ENCODE results near the gene ZRANB1.

The ZRANB1 gene

DNA sequence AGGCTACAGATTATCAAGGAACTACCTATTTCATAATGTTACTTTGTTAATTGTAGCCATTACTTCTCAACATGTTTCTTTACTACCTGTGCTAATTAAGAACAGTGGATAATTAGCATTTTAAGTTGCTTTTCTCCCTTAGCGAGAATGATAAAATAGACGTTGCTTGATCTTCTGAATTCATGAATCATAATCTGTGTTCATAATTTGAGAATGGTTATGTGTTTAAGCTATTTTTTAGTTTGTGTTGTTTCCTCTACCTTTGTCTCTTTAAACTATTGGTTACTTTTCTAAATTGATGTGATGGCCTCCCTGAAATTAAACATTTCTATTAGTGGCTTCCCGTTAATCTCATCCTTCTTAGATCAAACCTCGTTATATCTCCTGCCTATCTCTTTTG is at the start of gene ZRANB1:
TSS of gene ZRANB1 (plus strand) at position 301 of the 400 bp plus-strand sequence. CDS start 371 bp downstream, outside the sequence.
- H3K4me1 ChIP-seq (ENCODE audit: control insufficient read depth in 5 of 5, insufficient read depth in 5 of 5, low read length in 5 of 5) = peaks cover 0 to 35% (median 27%) of the 10 kb centered on the region in 5 donors
- no peak within 1 kb of the TSS for H3K9ac ChIP-seq (ENCODE audit: low read length in 5 of 5)
- H3K27ac ChIP-seq (ENCODE audit: low read depth, low read length) = no peak within 1 kb of the TSS
- H3K9me3 ChIP-seq (ENCODE audit: control insufficient read depth in 5 of 5, low read length in 5 of 5) = no peaks in the 10 kb centered on the region
- H3K36me3 ChIP-seq (ENCODE audit: control insufficient read depth in 5 of 5, insufficient read depth in 5 of 5, low read length in 5 of 5) = peaks cover 0 to 5% (median 3%) of the 10 kb centered on the region in 5 donors
- peak within 1 kb of the TSS in 1 of 5 donors; percentile 7 for H3K4me3 ChIP-seq (ENCODE audit: low read depth in 1 of 5, low read length in 5 of 5)
- H3K27me3 ChIP-seq (ENCODE audit: control insufficient read depth in 5 of 5, insufficient read depth in 4 of 5, low read length in 5 of 5) = no peaks in the 10 kb centered on the region

GRCh38 chr10:124892905-124893304 is 49.0 kb upstream of the ZRANB1 start:
- no peak overlapping the region for H3K4me3 ChIP-seq (ENCODE audit: low read depth in 1 of 5, low read length in 5 of 5)
- H3K27ac ChIP-seq (ENCODE audit: low read depth, low read length) = no peak overlapping the region
- H3K4me1 ChIP-seq (ENCODE audit: control insufficient read depth in 5 of 5, insufficient read depth in 5 of 5, low read length in 5 of 5) = no peaks in the 10 kb centered on the region
- H3K27me3 ChIP-seq (ENCODE audit: control insufficient read depth in 5 of 5, insufficient read depth in 4 of 5, low read length in 5 of 5) = peaks cover 0 to 2% (median 0%) of the 10 kb centered on the region in 5 donors
- no peaks in the 10 kb centered on the region for H3K9me3 ChIP-seq (ENCODE audit: control insufficient read depth in 5 of 5, low read length in 5 of 5)
- no peaks in the 10 kb centered on the region for H3K36me3 ChIP-seq (ENCODE audit: control insufficient read depth in 5 of 5, insufficient read depth in 5 of 5, low read length in 5 of 5)
- H3K9ac ChIP-seq (ENCODE audit: low read length in 5 of 5) = no peak overlapping the region

DNA sequence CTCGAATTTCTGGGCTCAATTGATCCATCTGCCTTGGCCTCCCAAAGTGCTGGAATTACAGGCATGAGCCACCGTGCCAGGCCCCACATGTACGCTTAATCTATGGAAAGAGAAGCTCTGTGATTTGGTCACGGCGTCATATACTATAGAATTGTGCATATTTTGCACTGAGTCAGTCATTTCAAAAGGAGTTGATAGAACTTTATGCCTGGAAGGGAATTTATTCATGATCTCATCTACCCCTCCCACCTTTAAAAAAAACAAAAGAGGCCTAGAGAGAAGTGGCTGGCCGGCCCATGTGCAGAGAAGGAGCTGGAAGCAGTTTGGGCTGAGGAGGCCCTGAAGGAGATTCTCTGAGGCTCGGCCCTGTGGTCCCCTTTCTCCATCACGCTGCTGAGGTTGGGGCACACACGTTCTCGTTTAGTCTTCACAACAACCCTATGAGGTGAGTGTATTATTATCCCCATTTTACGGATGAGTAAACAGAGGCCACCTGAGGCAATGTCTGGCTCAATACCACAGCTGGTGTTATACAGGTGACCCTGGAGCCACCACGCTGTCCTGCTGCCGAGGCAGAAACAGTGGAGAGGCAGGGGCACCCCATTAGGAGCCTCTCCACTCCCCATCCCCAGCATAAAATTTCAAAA is 47.2 kb upstream of the ZRANB1 start:
- H3K27ac ChIP-seq (ENCODE audit: low read depth, low read length) = no peak overlapping the region
- peaks cover 0 to 6% (median 2%) of the 10 kb centered on the region in 5 donors for H3K27me3 ChIP-seq (ENCODE audit: control insufficient read depth in 5 of 5, insufficient read depth in 4 of 5, low read length in 5 of 5)
- no peaks in the 10 kb centered on the region for H3K36me3 ChIP-seq (ENCODE audit: control insufficient read depth in 5 of 5, insufficient read depth in 5 of 5, low read length in 5 of 5)
- no peak overlapping the region for H3K4me3 ChIP-seq (ENCODE audit: low read depth in 1 of 5, low read length in 5 of 5)
- no peak overlapping the region for H3K9ac ChIP-seq (ENCODE audit: low read length in 5 of 5)
- H3K9me3 ChIP-seq (ENCODE audit: control insufficient read depth in 5 of 5, low read length in 5 of 5) = no peaks in the 10 kb centered on the region
- no peaks in the 10 kb centered on the region for H3K4me1 ChIP-seq (ENCODE audit: control insufficient read depth in 5 of 5, insufficient read depth in 5 of 5, low read length in 5 of 5)

DNA sequence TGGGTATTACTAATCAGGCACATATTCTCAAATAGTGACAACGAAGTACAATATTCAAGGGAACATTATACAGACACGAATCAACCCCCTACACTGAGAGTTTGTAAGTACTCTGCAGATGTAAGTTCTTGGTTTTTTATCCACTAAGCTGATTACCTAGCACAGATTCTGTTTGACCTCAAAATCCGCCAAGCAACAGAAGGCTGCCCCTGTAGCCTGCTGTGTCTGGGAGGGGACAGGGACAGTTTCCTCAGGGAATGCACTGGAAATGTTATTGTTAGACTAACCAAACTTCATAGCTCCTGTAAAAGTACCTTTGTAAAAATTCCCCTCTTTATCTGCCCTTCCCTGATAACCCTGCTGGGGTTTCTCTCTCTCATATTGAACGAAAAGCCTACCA is 45.2 kb upstream of the ZRANB1 start:
- Histone ChIP-seq H3K27me3 (ENCODE audit: control insufficient read depth in 5 of 5, insufficient read depth in 4 of 5, low read length in 5 of 5) (peaks cover 0 to 6% (median 2%) of the 10 kb centered on the region in 5 donors), H3K4me3 (ENCODE audit: low read depth in 1 of 5, low read length in 5 of 5) (no peak overlapping the region), H3K4me1 (ENCODE audit: control insufficient read depth in 5 of 5, insufficient read depth in 5 of 5, low read length in 5 of 5) (no peaks in the 10 kb centered on the region), H3K9ac (ENCODE audit: low read length in 5 of 5) (no peak overlapping the region), H3K27ac (ENCODE audit: low read depth, low read length) (no peak overlapping the region), H3K36me3 (ENCODE audit: control insufficient read depth in 5 of 5, insufficient read depth in 5 of 5, low read length in 5 of 5) (no peaks in the 10 kb centered on the region), H3K9me3 (ENCODE audit: control insufficient read depth in 5 of 5, low read length in 5 of 5) (no peaks in the 10 kb centered on the region)

- Histone ChIP-seq H3K9me3 (ENCODE audit: control insufficient read depth in 5 of 5, low read length in 5 of 5) (no peaks in the 10 kb centered on the region), H3K27ac (ENCODE audit: low read depth, low read length) (no peak overlapping the region), H3K36me3 (ENCODE audit: control insufficient read depth in 5 of 5, insufficient read depth in 5 of 5, low read length in 5 of 5) (no peaks in the 10 kb centered on the region), H3K27me3 (ENCODE audit: control insufficient read depth in 5 of 5, insufficient read depth in 4 of 5, low read length in 5 of 5) (peaks cover 0 to 6% (median 2%) of the 10 kb centered on the region in 5 donors), H3K4me1 (ENCODE audit: control insufficient read depth in 5 of 5, insufficient read depth in 5 of 5, low read length in 5 of 5) (peaks cover 0 to 2% (median 0%) of the 10 kb centered on the region in 5 donors), H3K9ac (ENCODE audit: low read length in 5 of 5) (no peak overlapping the region), H3K4me3 (ENCODE audit: low read depth in 1 of 5, low read length in 5 of 5) (no peak overlapping the region)
These were observed 43.5 kb upstream of the ZRANB1 start for GRCh38 chr10:124898471-124898870.

DNA sequence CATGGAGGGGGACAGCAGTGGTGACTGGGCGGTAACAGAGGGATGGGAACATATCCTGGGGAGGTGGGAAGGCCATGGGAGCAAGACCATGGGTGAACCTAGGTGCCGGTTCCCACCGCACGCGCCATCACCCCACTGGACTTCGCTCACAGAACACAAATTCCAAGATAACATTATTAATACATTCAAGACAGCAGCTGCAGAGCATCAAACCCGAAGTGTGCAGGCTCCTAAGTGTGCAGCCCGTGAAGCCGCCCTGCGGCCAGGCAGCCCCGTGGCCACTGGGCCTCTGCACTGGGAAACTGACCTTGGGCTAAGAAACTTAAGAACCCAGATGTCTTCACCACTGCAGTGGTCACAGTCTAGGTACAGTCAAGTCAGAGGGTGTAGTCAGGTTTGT is 42.8 kb upstream of the ZRANB1 start:
- Histone ChIP-seq H3K4me3 (ENCODE audit: low read depth in 1 of 5, low read length in 5 of 5) (no peak overlapping the region), H3K27ac (ENCODE audit: low read depth, low read length) (no peak overlapping the region), H3K9me3 (ENCODE audit: control insufficient read depth in 5 of 5, low read length in 5 of 5) (no peaks in the 10 kb centered on the region), H3K9ac (ENCODE audit: low read length in 5 of 5) (no peak overlapping the region), H3K27me3 (ENCODE audit: control insufficient read depth in 5 of 5, insufficient read depth in 4 of 5, low read length in 5 of 5) (peaks cover 0 to 6% (median 2%) of the 10 kb centered on the region in 5 donors), H3K4me1 (ENCODE audit: control insufficient read depth in 5 of 5, insufficient read depth in 5 of 5, low read length in 5 of 5) (peaks cover 0 to 2% (median 0%) of the 10 kb centered on the region in 5 donors), H3K36me3 (ENCODE audit: control insufficient read depth in 5 of 5, insufficient read depth in 5 of 5, low read length in 5 of 5) (no peaks in the 10 kb centered on the region)

GRCh38 chr10:124902462-124902861 is 39.5 kb upstream of the ZRANB1 start:
- peaks cover 0 to 6% (median 2%) of the 10 kb centered on the region in 5 donors for H3K27me3 ChIP-seq (ENCODE audit: control insufficient read depth in 5 of 5, insufficient read depth in 4 of 5, low read length in 5 of 5)
- peaks cover 0 to 2% (median 0%) of the 10 kb centered on the region in 5 donors for H3K4me1 ChIP-seq (ENCODE audit: control insufficient read depth in 5 of 5, insufficient read depth in 5 of 5, low read length in 5 of 5)
- H3K36me3 ChIP-seq (ENCODE audit: control insufficient read depth in 5 of 5, insufficient read depth in 5 of 5, low read length in 5 of 5) = no peaks in the 10 kb centered on the region
- H3K9me3 ChIP-seq (ENCODE audit: control insufficient read depth in 5 of 5, low read length in 5 of 5) = no peaks in the 10 kb centered on the region
- H3K27ac ChIP-seq (ENCODE audit: low read depth, low read length) = no peak overlapping the region
- no peak overlapping the region for H3K9ac ChIP-seq (ENCODE audit: low read length in 5 of 5)
- no peak overlapping the region for H3K4me3 ChIP-seq (ENCODE audit: low read depth in 1 of 5, low read length in 5 of 5)

- Histone ChIP-seq H3K9me3 (ENCODE audit: control insufficient read depth in 5 of 5, low read length in 5 of 5) (no peaks in the 10 kb centered on the region), H3K4me1 (ENCODE audit: control insufficient read depth in 5 of 5, insufficient read depth in 5 of 5, low read length in 5 of 5) (peaks cover 0 to 2% (median 0%) of the 10 kb centered on the region in 5 donors)
These were observed 38.8 kb upstream of the ZRANB1 start for GRCh38 chr10:124903111-124903510.

DNA sequence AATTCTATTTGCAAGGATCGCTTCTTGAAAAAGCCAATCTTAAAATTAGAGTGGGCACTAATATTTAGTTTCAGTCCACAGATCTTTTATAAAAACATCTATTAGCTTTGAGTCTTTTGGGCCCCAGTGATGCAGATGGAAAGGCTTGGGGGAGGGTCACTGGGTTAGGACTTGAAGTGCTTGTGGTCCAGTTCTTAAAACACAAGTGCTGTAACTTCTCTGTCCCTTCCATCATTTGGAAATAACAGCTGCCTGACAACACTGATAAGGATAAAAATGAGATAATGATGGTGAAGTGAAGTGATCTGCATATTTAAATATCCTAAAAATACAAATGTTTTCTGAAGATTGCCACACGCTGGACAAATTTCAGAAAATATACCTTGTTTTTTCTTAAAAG is 37.1 kb upstream of the ZRANB1 start:
- no peaks in the 10 kb centered on the region for H3K9me3 ChIP-seq (ENCODE audit: control insufficient read depth in 5 of 5, low read length in 5 of 5)
- no peak overlapping the region for H3K4me3 ChIP-seq (ENCODE audit: low read depth in 1 of 5, low read length in 5 of 5)
- H3K36me3 ChIP-seq (ENCODE audit: control insufficient read depth in 5 of 5, insufficient read depth in 5 of 5, low read length in 5 of 5) = no peaks in the 10 kb centered on the region

More at GRCh38 chr10:124903111-124903510, 38.8 kb upstream of the ZRANB1 start:
- Histone ChIP-seq H3K27ac (ENCODE audit: low read depth, low read length) (no peak overlapping the region), H3K4me3 (ENCODE audit: low read depth in 1 of 5, low read length in 5 of 5) (no peak overlapping the region), H3K27me3 (ENCODE audit: control insufficient read depth in 5 of 5, insufficient read depth in 4 of 5, low read length in 5 of 5) (peaks cover 0 to 6% (median 2%) of the 10 kb centered on the region in 5 donors), H3K36me3 (ENCODE audit: control insufficient read depth in 5 of 5, insufficient read depth in 5 of 5, low read length in 5 of 5) (no peaks in the 10 kb centered on the region), H3K9ac (ENCODE audit: low read length in 5 of 5) (no peak overlapping the region)

DNA sequence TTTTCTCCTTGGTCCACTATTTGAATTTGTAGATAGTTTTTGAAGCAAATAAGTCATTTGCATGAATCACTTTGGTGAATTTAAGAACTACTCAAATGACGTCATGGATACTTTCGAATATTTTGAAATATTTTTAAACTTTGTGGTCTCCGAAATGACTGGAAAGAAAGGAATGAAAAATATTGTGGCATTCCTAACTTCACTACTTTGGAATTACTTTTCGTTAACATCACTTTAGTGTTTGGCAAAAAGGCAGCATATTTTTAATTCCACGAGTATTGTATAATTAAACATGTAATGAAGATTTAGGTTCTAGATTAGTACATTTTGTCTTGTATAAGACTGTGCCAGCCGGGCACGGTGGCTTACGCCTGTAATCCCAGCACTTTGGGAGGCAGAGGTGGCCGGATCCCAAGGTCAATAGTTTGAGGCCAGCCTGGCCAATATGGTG is 35.3 kb upstream of the ZRANB1 start:
- H3K9ac ChIP-seq (ENCODE audit: low read length in 5 of 5) = no peak overlapping the region
- H3K4me3 ChIP-seq (ENCODE audit: low read depth in 1 of 5, low read length in 5 of 5) = no peak overlapping the region
- no peaks in the 10 kb centered on the region for H3K36me3 ChIP-seq (ENCODE audit: control insufficient read depth in 5 of 5, insufficient read depth in 5 of 5, low read length in 5 of 5)
- H3K27me3 ChIP-seq (ENCODE audit: control insufficient read depth in 5 of 5, insufficient read depth in 4 of 5, low read length in 5 of 5) = no peaks in the 10 kb centered on the region
- H3K9me3 ChIP-seq (ENCODE audit: control insufficient read depth in 5 of 5, low read length in 5 of 5) = no peaks in the 10 kb centered on the region
- peaks cover 0 to 11% (median 8%) of the 10 kb centered on the region in 5 donors for H3K4me1 ChIP-seq (ENCODE audit: control insufficient read depth in 5 of 5, insufficient read depth in 5 of 5, low read length in 5 of 5)
- no peak overlapping the region for H3K27ac ChIP-seq (ENCODE audit: low read depth, low read length)

More for the DNA sequence above, 37.1 kb upstream of the ZRANB1 start:
- Histone ChIP-seq H3K9ac (ENCODE audit: low read length in 5 of 5) (no peak overlapping the region), H3K4me1 (ENCODE audit: control insufficient read depth in 5 of 5, insufficient read depth in 5 of 5, low read length in 5 of 5) (peaks cover 0 to 2% (median 0%) of the 10 kb centered on the region in 5 donors), H3K27me3 (ENCODE audit: control insufficient read depth in 5 of 5, insufficient read depth in 4 of 5, low read length in 5 of 5) (no peaks in the 10 kb centered on the region), H3K27ac (ENCODE audit: low read depth, low read length) (no peak overlapping the region)
